Neural cell (in vitro differentiated cells): ENCODE data around the gene ARL5A. TPM values are rescaled to one million over a fixed set of nuclear protein-coding genes. Genes with fewer than 3 reads are reported as not detected.

Source experiments
- H2AFZ ChIP-seq: fragments of 200-600, 300-800 bp; sonication (generic), shearing (Covaris generic); 2 replicates; pipeline ENCODE4 v1.6.0; 2014; ENCODE audit warnings: low read depth, mild to moderate bottlenecking, antibody characterized with exemption, low read length, moderate library complexity
- H3F3A ChIP-seq: fragments of 200-600 bp; shearing (Covaris generic); 2 replicates; pipeline ENCODE4 v1.6.1; 2016; ENCODE audit warnings: mild to moderate bottlenecking, moderate library complexity, mixed read lengths, antibody characterized with exemption, low read length; ENCODE audit not compliant: insufficient read depth, poor library complexity, severe bottlenecking
- H3K27ac ChIP-seq: fragments of 200-600, 300-800 bp; sonication (generic), shearing (Covaris generic); 2 replicates; pipeline ENCODE4 v1.5.1; 2014; ENCODE audit warnings: mild to moderate bottlenecking, low read length, moderate library complexity
- H3K27me3 ChIP-seq: fragments of 300-800, 200-600 bp; sonication (generic), shearing (Covaris generic); 2 replicates; pipeline ENCODE4 v1.6.0; 2014; ENCODE audit warnings: mild to moderate bottlenecking, low read depth, low read length, moderate library complexity; ENCODE audit not compliant: insufficient read depth
- H3K36me3 ChIP-seq: fragments of 300-800, 200-600 bp; sonication (generic), shearing (Covaris generic); 2 replicates; pipeline ENCODE4 v1.5.1; 2014; ENCODE audit warnings: mild to moderate bottlenecking, antibody characterized with exemption, low read length, moderate library complexity; ENCODE audit not compliant: insufficient read depth
- H3K4me2 ChIP-seq: fragments of 300-800, 200-600 bp; sonication (generic), shearing (Covaris generic); 2 replicates; pipeline ENCODE4 v1.6.0; 2014; ENCODE audit warnings: mild to moderate bottlenecking, low read length
- H3K4me3 ChIP-seq: fragments of 300-800, 200-600 bp; sonication (generic), shearing (Covaris generic); 2 replicates; pipeline ENCODE4 v1.5.1; 2014; ENCODE audit warnings: mild to moderate bottlenecking, low read length, moderate library complexity
- H3K79me2 ChIP-seq: fragments of 200-600 bp; shearing (Covaris generic); replicated peaks from 2 replicates; pipeline ENCODE4 v1.6.0; 2014; ENCODE audit warnings: mild to moderate bottlenecking, low read length, moderate library complexity; ENCODE audit not compliant: insufficient read depth
- H3K9ac ChIP-seq: fragments of 300-800, 200-600 bp; sonication (generic), shearing (Covaris generic); 2 replicates; pipeline ENCODE4 v1.6.1; 2016; ENCODE audit warnings: mild to moderate bottlenecking, low read length, mixed read lengths
- H3K9me2 ChIP-seq: fragments of 200-600 bp; shearing (Covaris generic); 2 replicates; pipeline ENCODE4 v1.6.1; 2016; ENCODE audit warnings: mild to moderate bottlenecking, low read length, mixed read lengths; ENCODE audit not compliant: insufficient read depth
- H3K9me3 ChIP-seq: fragments of 200-600, 300-800 bp; sonication (generic), shearing (Covaris generic); 2 replicates; pipeline ENCODE4 v1.6.1; 2016; ENCODE audit warnings: mild to moderate bottlenecking, mixed run types, low read length, moderate library complexity, mixed read lengths
- H4K20me1 ChIP-seq: fragments of 200-600 bp; shearing (Covaris generic); 2 replicates; pipeline ENCODE4 v1.6.1; 2016; ENCODE audit warnings: mild to moderate bottlenecking, mixed run types; ENCODE audit not compliant: insufficient read depth
- EP300 ChIP-seq: fragments of 450-650 bp; conservative IDR thresholded peaks from 2 replicates; pipeline ENCODE4 v1.6.1; 2014; ENCODE audit warnings: antibody characterized with exemption, mild to moderate bottlenecking, moderate library complexity; ENCODE audit not compliant: poor library complexity, severe bottlenecking
- EZH2 ChIP-seq: fragments of 200-600, 300-800 bp; shearing (Covaris generic), sonication (generic); IDR thresholded peaks from 2 replicates; pipeline ENCODE4 v1.6.1; 2014; ENCODE audit warnings: antibody characterized with exemption, low read length, borderline replicate concordance, mild to moderate bottlenecking; ENCODE audit not compliant: insufficient read depth, poor library complexity, severe bottlenecking
- MXI1 ChIP-seq: fragments of 450-650 bp; conservative IDR thresholded peaks from 2 replicates; pipeline ENCODE4 v1.6.1; 2014; ENCODE audit warnings: antibody characterized with exemption, mild to moderate bottlenecking; ENCODE audit not compliant: poor library complexity, severe bottlenecking
- POLR2AphosphoS5 ChIP-seq: IDR thresholded peaks from 2 replicates; pipeline ENCODE4 v1.6.1; 2012
- RAD21 ChIP-seq: fragments of 450-650 bp; conservative IDR thresholded peaks from 2 replicates; pipeline ENCODE4 v1.6.1; 2014; ENCODE audit warnings: antibody characterized with exemption, mild to moderate bottlenecking, moderate library complexity
- SMC3 ChIP-seq: fragments of 450-650 bp; conservative IDR thresholded peaks from 2 replicates; pipeline ENCODE4 v1.6.1; 2014; ENCODE audit warnings: antibody characterized with exemption, mild to moderate bottlenecking, moderate library complexity; ENCODE audit not compliant: poor library complexity
- TAF1 ChIP-seq: IDR thresholded peaks from 2 replicates; pipeline ENCODE4 v1.6.1; 2012; ENCODE audit warnings: low read depth
- polyA plus RNA-seq: library from polyadenylated mRNA; depleted of rRNA; stranded (reverse); fragments of >200 nt; gene quantifications from 2 replicates; pipeline ENCODE4 v1.2.3, GENCODE V29; 2014
- TF ChIP-seq, protein P1 (sequence below): IDR thresholded peaks from 2 replicates; pipeline ENCODE4 v1.6.1; 2012; ENCODE audit warnings: borderline replicate concordance
- TF ChIP-seq, protein P2 (sequence below): fragments of 450-650 bp; IDR thresholded peaks from 2 replicates; pipeline ENCODE4 v1.5.1; 2014; ENCODE audit warnings: antibody characterized with exemption, mild to moderate bottlenecking, moderate library complexity; ENCODE audit not compliant: poor library complexity, severe bottlenecking

ARL5A gene
- polyA plus RNA-seq, 1 donor from 2014 or later: 48.5 TPM

DNA sequence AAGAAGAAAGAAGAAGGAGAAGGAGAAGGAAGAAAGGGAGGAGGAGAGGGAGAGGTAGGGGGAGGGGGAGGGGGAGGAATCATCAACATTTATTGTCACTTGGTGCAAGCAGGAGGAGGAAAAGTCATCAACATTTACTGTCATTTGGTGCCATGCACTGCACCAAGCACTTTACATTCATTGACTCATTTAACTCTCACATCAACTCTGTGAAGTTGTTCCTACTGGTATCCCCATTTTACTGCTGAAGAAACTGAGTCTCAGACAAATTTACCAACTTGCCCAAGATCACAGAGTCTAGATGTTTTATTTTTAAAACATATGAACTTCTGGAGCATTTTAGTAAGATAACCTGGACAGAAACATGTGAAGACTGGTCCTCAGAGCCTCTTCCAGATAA, 47.3 kb downstream of the ARL5A start:
- TF ChIP-seq EZH2: no peak
- TF ChIP-seq, protein P1, sequence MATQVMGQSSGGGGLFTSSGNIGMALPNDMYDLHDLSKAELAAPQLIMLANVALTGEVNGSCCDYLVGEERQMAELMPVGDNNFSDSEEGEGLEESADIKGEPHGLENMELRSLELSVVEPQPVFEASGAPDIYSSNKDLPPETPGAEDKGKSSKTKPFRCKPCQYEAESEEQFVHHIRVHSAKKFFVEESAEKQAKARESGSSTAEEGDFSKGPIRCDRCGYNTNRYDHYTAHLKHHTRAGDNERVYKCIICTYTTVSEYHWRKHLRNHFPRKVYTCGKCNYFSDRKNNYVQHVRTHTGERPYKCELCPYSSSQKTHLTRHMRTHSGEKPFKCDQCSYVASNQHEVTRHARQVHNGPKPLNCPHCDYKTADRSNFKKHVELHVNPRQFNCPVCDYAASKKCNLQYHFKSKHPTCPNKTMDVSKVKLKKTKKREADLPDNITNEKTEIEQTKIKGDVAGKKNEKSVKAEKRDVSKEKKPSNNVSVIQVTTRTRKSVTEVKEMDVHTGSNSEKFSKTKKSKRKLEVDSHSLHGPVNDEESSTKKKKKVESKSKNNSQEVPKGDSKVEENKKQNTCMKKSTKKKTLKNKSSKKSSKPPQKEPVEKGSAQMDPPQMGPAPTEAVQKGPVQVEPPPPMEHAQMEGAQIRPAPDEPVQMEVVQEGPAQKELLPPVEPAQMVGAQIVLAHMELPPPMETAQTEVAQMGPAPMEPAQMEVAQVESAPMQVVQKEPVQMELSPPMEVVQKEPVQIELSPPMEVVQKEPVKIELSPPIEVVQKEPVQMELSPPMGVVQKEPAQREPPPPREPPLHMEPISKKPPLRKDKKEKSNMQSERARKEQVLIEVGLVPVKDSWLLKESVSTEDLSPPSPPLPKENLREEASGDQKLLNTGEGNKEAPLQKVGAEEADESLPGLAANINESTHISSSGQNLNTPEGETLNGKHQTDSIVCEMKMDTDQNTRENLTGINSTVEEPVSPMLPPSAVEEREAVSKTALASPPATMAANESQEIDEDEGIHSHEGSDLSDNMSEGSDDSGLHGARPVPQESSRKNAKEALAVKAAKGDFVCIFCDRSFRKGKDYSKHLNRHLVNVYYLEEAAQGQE: no peak
- TF ChIP-seq, protein P2, sequence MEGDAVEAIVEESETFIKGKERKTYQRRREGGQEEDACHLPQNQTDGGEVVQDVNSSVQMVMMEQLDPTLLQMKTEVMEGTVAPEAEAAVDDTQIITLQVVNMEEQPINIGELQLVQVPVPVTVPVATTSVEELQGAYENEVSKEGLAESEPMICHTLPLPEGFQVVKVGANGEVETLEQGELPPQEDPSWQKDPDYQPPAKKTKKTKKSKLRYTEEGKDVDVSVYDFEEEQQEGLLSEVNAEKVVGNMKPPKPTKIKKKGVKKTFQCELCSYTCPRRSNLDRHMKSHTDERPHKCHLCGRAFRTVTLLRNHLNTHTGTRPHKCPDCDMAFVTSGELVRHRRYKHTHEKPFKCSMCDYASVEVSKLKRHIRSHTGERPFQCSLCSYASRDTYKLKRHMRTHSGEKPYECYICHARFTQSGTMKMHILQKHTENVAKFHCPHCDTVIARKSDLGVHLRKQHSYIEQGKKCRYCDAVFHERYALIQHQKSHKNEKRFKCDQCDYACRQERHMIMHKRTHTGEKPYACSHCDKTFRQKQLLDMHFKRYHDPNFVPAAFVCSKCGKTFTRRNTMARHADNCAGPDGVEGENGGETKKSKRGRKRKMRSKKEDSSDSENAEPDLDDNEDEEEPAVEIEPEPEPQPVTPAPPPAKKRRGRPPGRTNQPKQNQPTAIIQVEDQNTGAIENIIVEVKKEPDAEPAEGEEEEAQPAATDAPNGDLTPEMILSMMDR: no peak
- TF ChIP-seq SMC3: no peak
- no peak for TF ChIP-seq EP300
- TF ChIP-seq POLR2AphosphoS5: no peak
- TF ChIP-seq MXI1: no peak
- TF ChIP-seq RAD21: no peak
- TF ChIP-seq TAF1: no peak
- no peaks in the 10 kb centered on the region for H3K9me2 ChIP-seq
- no peak overlapping the region for H3K9ac ChIP-seq
- no peaks in the 10 kb centered on the region for H3K36me3 ChIP-seq
- H3K79me2 ChIP-seq: no peaks in the 10 kb centered on the region
- H2AFZ ChIP-seq: no peak overlapping the region
- H3F3A ChIP-seq: no peaks in the 10 kb centered on the region
- H4K20me1 ChIP-seq: no peaks in the 10 kb centered on the region
- no peaks in the 10 kb centered on the region for H3K27me3 ChIP-seq
- no peak overlapping the region for H3K4me3 ChIP-seq
- H3K4me2 ChIP-seq: no peak overlapping the region
- no peaks in the 10 kb centered on the region for H3K9me3 ChIP-seq
- H3K27ac ChIP-seq: no peak overlapping the region

DNA sequence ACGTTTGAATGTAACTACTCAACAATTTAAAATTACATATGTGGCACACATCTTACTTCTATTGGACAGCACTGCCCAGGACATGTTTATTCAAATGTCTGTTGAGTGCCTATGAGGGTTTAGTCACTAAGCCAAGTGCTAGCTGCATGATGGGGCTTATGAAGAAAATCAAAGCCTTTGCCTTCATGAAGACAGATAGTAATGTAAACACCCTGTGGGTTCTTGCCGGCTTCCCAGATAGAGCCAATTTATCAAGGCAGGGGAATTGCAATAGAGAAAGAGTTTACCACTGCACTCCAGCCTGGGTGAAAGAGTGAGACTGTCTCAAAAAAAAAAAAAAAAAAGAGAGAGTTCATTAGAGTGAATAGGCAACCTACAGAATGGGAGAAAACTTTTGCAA, 50.3 kb downstream of the ARL5A start:
- H3K9ac ChIP-seq: no peak overlapping the region

More for the DNA sequence above, 50.3 kb downstream of the ARL5A start:
- no peak for TF ChIP-seq EP300
- TF ChIP-seq POLR2AphosphoS5: no peak
- TF ChIP-seq, protein P1: no peak
- TF ChIP-seq EZH2: no peak
- no peak for TF ChIP-seq TAF1
- no peak for TF ChIP-seq RAD21
- TF ChIP-seq, protein P2: no peak
- no peak for TF ChIP-seq SMC3
- TF ChIP-seq MXI1: no peak
- Histone ChIP-seq H3K79me2 (no peaks in the 10 kb centered on the region), H3K4me2 (no peak overlapping the region), H3K27me3 (no peaks in the 10 kb centered on the region), H3F3A (no peaks in the 10 kb centered on the region), H4K20me1 (no peaks in the 10 kb centered on the region), H3K36me3 (no peaks in the 10 kb centered on the region), H2AFZ (no peak overlapping the region), H3K9me2 (no peaks in the 10 kb centered on the region), H3K9me3 (no peaks in the 10 kb centered on the region), H3K4me3 (no peak overlapping the region), H3K27ac (no peak overlapping the region)
